Measurements from ENCODE around the gene UBE2Z. TPM values are rescaled to one million over a fixed set of nuclear protein-coding genes. Genes with fewer than 3 reads are reported as not detected.

The UBE2Z gene
- total RNA-seq: 10 to 100 TPM; 65.3 to 67.0 TPM

DNA sequence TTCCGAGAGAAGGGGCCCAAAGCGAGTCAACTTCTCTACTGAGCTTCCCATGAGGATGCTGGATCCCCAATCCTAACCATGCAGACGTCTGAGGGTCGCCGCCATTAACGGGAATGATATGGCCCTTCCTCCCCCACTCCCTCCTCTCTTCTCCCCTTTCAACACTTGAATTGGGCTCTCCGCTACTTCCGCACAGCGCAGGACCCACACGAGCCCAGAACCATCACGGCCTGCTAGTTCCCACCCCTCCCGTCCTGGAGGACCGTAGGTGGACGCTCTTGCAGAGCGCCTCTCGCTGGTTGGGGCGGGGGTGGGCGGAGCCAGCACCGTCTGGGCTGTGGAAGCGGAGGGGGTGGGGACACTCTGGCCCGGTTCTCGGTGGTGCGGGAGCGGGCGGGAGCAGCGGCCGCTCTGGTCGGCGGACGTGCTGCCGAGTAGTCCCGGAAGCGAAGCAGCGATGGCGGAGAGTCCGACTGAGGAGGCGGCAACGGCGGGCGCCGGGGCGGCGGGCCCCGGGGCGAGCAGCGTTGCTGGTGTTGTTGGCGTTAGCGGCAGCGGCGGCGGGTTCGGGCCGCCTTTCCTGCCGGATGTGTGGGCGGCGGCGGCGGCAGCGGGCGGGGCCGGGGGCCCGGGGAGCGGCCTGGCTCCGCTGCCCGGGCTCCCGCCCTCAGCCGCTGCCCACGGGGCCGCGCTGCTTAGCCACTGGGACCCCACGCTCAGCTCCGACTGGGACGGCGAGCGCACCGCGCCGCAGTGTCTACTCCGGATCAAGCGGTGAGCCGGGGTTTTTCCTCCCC, at the start of gene UBE2Z:
TSS of gene UBE2Z (plus strand) at position 361 of the 797 bp plus-strand sequence. CDS start at position 458, 97 bp downstream.

DNA sequence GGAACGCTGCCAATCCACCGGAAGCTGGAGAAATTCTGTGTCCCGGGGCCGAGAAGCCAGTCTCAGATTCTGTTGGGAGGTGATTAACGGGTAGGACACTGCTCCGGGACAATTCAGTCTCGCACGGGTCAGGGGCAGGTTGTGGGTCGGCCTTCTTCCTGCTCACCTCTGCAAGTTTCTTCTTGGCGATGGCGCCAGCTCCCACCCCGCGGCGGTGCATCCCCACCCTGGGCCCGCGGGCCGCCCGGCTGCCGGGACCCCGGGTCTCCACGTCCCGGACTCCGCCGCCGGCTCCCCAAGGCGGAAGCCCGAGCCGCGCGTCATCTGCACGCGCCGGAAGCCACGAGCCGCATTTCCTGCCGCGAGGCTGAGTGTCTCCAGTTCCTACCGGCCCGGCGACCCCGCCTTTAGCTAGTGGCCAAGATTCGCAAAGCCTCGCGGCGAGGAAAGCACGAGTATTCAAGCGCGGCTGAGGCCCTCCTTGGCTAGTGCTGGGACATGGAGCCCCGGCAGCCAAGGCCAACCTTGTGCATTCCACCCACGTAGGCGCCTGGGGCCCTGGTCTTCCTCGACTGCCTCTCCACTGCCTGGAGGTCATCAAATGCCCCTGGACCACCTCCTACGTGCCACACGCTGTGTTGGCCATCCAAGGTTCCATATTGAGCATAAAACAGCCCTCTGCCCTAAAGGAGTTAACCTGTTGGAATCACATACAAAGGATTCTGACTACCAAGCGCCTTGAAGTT, 36.5 kb downstream of the UBE2Z start, which contains the start of gene SNF8:
TSS of gene SNF8 (minus strand) at position 328 of the 746 bp plus-strand sequence. CDS start at position 220, 108 bp downstream.

Other genes with a start within 250 kb of the UBE2Z start
- gene PRAC1, start 185.9 kb upstream of the UBE2Z start, total RNA-seq: not detected
- not detected for gene PRAC2, start 185.2 kb upstream of the UBE2Z start, total RNA-seq
- not detected for gene HOXB13, start 179.7 kb upstream of the UBE2Z start, total RNA-seq
- gene TTLL6, start 91.2 kb upstream of the UBE2Z start, total RNA-seq: not detected
- gene CALCOCO2, start 77.4 kb upstream of the UBE2Z start, total RNA-seq: 100 to 1,000 TPM; 174 to 179 TPM
- 10 to 100 TPM; 52.7 to 59.6 TPM for gene ATP5MC1, start 15.6 kb upstream of the UBE2Z start, total RNA-seq
- 10 to 100 TPM; 88.7 to 92.9 TPM for gene SNF8, start 36.4 kb downstream of the UBE2Z start, total RNA-seq
- gene GIP, start 60.2 kb downstream of the UBE2Z start, total RNA-seq: not detected
- not detected for gene IGF2BP1, start 89.0 kb downstream of the UBE2Z start, total RNA-seq
- under 1 TPM in 1 of 2 experiments, not detected in 1; 0.03 TPM for gene B4GALNT2, start 224.4 kb downstream of the UBE2Z start, total RNA-seq